Smooth muscle cell (in vitro differentiated cells): ENCODE data around the gene CREB1. TPM values are rescaled to one million over a fixed set of nuclear protein-coding genes. Genes with fewer than 3 reads are reported as not detected.
A peak's percentile ranks its signal among the peaks of the same experiment; 100 is the strongest.

Experiments used
- DNase-seq: peaks from one replicate; lab custom pipeline; 2025; ENCODE audit not compliant: unreplicated experiment; lab: John Stamatoyannopoulos, UW
- H2AFZ ChIP-seq: fragments of 200-600 bp; sonication (generic); 2 replicates; pipeline ENCODE4 v1.6.0; 2016; ENCODE audit warnings: antibody characterized with exemption, low read depth, mild to moderate bottlenecking
- H3F3A ChIP-seq: fragments of 200-600 bp; sonication (generic); 2 replicates; pipeline ENCODE4 v1.6.0; 2017; ENCODE audit warnings: antibody characterized with exemption, low read depth
- H3K27ac ChIP-seq: fragments of 200-600 bp; sonication (generic); 2 replicates; pipeline ENCODE4 v1.5.1; 2016; ENCODE audit warnings: low read depth, mild to moderate bottlenecking
- H3K27me3 ChIP-seq: fragments of 200-600 bp; sonication (generic); 2 replicates; pipeline ENCODE4 v1.6.1; 2016; ENCODE audit warnings: low read depth, mild to moderate bottlenecking
- H3K36me3 ChIP-seq: fragments of 200-600 bp; sonication (generic); 2 replicates; pipeline ENCODE4 v1.5.1; 2016; ENCODE audit warnings: low read depth
- H3K4me1 ChIP-seq: fragments of 200-600 bp; sonication (generic); 2 replicates; pipeline ENCODE4 v1.5.1; 2016; ENCODE audit warnings: low read depth
- H3K4me2 ChIP-seq: fragments of 200-600 bp; sonication (generic); 2 replicates; pipeline ENCODE4 v1.6.0; 2016; ENCODE audit warnings: mild to moderate bottlenecking
- H3K4me3 ChIP-seq: fragments of 200-600 bp; sonication (generic); 2 replicates; pipeline ENCODE4 v1.5.1; 2016; ENCODE audit warnings: mild to moderate bottlenecking
- H3K79me2 ChIP-seq: fragments of 200-600 bp; sonication (generic); 2 replicates; pipeline ENCODE4 v1.6.0; 2016; ENCODE audit warnings: low read depth, mild to moderate bottlenecking
- H3K9ac ChIP-seq: fragments of 200-600 bp; sonication (generic); 2 replicates; pipeline ENCODE4 v1.6.0; 2016; ENCODE audit warnings: low read depth
- H3K9me3 ChIP-seq: fragments of 200-600 bp; sonication (generic); replicated peaks from 2 replicates; pipeline ENCODE4 v1.5.1; 2016; ENCODE audit warnings: low read depth
- H4K20me1 ChIP-seq: fragments of 200-600 bp; sonication (generic); 2 replicates; pipeline ENCODE4 v1.6.0; 2016; ENCODE audit warnings: low read depth
- CTCF ChIP-seq: fragments of 200-600 bp; sonication (generic); IDR thresholded peaks from 2 replicates; pipeline ENCODE4 v1.5.1; 2017; ENCODE audit warnings: borderline replicate concordance, mild to moderate bottlenecking, antibody characterized with exemption; ENCODE audit not compliant: insufficient read depth, poor library complexity, severe bottlenecking
- WGBS: methylation state at CpG from one replicate; pipeline ENCODE4 v1.1.7; 2016; ENCODE audit warnings: low lambda C conversion rate; 5-methylcytosine and 5-hydroxymethylcytosine counted together
- polyA plus RNA-seq: library from polyadenylated mRNA; unstranded; fragments of >200 nt; fragmentation: Nextera tagmentation; extraction: Ambion mirVana; gene quantifications from 2 replicates; pipeline ENCODE4 v1.2.1, GENCODE V29; 2016
- total RNA-seq: library from RNA; depleted of rRNA; stranded (reverse); fragments of >200 nt; gene quantifications from 2 replicates; pipeline ENCODE4 v1.2.3, GENCODE V29; 2014

The CREB1 gene
- total and polyA plus RNA-seq, 2 experiments from 2014 or later = 19.0 to 67.6 TPM

- Histone ChIP-seq H3K36me3 (no peaks in the 10 kb centered on the region), H3K9me3 (no peaks in the 10 kb centered on the region), H2AFZ (no peak overlapping the region), H3K4me1 (peaks cover 16% of the 10 kb centered on the region), H3K9ac (no peak overlapping the region), H3K79me2 (no peaks in the 10 kb centered on the region), H4K20me1 (no peaks in the 10 kb centered on the region), H3K27ac (peak overlapping the region; percentile 33), H3F3A (peaks cover 5% of the 10 kb centered on the region), H3K4me2 (no peak overlapping the region), H3K4me3 (no peak overlapping the region), H3K27me3 (peaks cover 26% of the 10 kb centered on the region)
- WGBS = 47% methylated on average over 1 of the region's 1 CpG
- no peak for DNase-seq
- TF ChIP-seq CTCF = no peak
These were observed 30.6 kb upstream of the CREB1 start for GRCh38 chr2:207499114-207499513.

GRCh38 chr2:207501802-207502576 is 27.8 kb upstream of the CREB1 start:
- Histone ChIP-seq H3F3A (peaks cover 17% of the 10 kb centered on the region), H4K20me1 (no peaks in the 10 kb centered on the region), H3K27me3 (no peaks in the 10 kb centered on the region), H3K27ac (no peak overlapping the region), H3K36me3 (no peaks in the 10 kb centered on the region), H3K79me2 (no peaks in the 10 kb centered on the region), H3K9ac (no peak overlapping the region), H3K4me2 (no peak overlapping the region), H3K4me3 (no peak overlapping the region), H3K4me1 (peaks cover 43% of the 10 kb centered on the region), H3K9me3 (no peaks in the 10 kb centered on the region), H2AFZ (no peak overlapping the region)
- no peak for DNase-seq
- TF ChIP-seq CTCF = no peak
- WGBS = 80% methylated on average over 7 of the region's 7 CpGs

GRCh38 chr2:207502577-207503198 is 27.1 kb upstream of the CREB1 start:
- Histone ChIP-seq H3K9me3 (no peaks in the 10 kb centered on the region), H3K36me3 (no peaks in the 10 kb centered on the region), H4K20me1 (no peaks in the 10 kb centered on the region), H3K79me2 (no peaks in the 10 kb centered on the region), H3F3A (peaks cover 17% of the 10 kb centered on the region), H3K4me3 (no peak overlapping the region), H3K27ac (no peak overlapping the region), H3K4me2 (no peak overlapping the region), H3K9ac (no peak overlapping the region), H2AFZ (no peak overlapping the region), H3K4me1 (peaks cover 43% of the 10 kb centered on the region), H3K27me3 (no peaks in the 10 kb centered on the region)
- WGBS = 84% methylated on average over 4 of the region's 4 CpGs
- TF ChIP-seq CTCF = no peak
- no peak for DNase-seq
